ENCODE measurements around the gene SLCO6A1. TPM values are rescaled to one million over a fixed set of nuclear protein-coding genes. Genes with fewer than 3 reads are reported as not detected.

Gene SLCO6A1, protein sequence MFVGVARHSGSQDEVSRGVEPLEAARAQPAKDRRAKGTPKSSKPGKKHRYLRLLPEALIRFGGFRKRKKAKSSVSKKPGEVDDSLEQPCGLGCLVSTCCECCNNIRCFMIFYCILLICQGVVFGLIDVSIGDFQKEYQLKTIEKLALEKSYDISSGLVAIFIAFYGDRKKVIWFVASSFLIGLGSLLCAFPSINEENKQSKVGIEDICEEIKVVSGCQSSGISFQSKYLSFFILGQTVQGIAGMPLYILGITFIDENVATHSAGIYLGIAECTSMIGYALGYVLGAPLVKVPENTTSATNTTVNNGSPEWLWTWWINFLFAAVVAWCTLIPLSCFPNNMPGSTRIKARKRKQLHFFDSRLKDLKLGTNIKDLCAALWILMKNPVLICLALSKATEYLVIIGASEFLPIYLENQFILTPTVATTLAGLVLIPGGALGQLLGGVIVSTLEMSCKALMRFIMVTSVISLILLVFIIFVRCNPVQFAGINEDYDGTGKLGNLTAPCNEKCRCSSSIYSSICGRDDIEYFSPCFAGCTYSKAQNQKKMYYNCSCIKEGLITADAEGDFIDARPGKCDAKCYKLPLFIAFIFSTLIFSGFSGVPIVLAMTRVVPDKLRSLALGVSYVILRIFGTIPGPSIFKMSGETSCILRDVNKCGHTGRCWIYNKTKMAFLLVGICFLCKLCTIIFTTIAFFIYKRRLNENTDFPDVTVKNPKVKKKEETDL
- not detected in 2 replicates for total RNA-seq (2014; rRNA removed; shearing (Covaris generic); ENCODE audit: low replicate concordance)

DNA sequence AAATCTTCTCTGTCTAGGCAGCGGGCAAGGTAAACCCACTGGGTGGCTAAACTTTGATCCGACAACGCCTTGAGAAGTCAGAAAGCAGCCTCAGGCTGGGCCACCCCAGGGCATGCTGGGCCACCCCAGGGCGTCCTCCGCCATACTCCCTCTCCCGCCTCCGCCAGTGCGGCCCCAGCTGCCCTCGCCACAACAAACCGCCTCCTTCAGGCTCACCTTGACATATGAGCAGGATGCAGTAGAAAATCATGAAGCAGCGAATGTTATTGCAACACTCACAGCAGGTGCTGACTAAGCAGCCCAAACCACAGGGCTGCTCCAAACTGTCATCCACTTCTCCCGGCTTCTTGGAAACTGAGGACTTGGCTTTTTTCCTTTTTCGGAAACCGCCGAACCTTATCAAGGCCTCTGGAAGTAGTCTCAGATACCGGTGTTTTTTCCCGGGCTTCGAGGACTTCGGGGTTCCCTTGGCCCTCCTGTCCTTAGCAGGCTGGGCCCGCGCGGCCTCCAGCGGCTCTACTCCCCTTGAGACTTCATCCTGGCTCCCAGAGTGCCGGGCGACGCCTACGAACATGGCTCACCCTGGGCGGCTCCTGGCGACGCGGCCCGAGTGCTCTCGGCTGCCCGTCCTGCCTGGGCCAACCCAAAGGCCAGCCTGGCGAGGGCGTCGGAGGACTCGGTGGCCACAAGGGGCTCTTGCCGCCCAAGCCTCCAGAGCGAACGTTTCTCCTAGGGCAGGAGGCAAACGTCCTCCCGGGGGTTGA, at the start of gene SLCO6A1:
Gene SLCO6A1, minus strand, starts transcription at position 731 of the 764 bp plus-strand sequence. Its CDS starts 157 bp downstream, at position 574.
- no peak for DNase-seq

DNA sequence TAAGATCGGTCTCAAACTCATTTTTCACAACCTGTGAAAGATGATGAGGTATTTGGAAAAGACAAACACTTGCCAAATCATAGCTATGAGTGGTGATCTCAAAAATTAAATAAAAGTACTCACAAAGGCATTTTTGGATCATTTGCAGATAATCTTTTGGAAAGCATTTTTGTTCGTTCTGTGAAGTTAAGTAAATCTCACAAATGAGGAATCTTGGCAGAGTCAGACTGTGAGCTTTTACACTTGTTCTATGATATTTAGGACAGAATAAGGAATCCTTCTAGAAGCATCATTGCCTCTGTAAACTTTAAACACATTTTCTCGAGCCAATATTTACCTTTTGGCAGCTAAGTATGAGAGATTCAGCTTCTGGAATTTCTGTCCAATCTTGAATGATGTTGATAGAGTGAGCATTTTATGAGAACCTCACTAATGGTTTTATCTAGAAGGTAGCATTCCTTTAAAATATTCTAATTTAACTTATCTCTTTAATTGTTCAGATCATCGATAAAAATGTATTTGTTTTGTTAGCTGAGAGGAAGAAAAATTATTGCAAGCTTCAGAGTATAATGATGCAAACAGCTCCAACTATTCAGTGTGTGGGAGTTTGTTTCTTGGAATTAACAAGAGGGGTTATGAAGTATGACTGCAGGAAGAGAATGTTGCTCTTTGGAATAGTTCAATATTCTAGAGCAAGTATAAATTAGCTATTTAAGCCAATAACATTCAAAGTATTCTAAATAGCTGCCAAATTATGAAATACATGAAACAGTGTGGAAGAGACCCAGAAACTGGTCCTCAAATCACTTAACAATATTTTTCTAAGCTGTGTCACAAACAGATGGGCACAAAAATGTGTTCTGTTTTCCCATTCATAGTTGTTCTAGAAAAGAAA, 48.6 kb upstream of the SLCO6A1 start:
- Histone ChIP-seq H3K27me3 (no peaks in the 10 kb centered on the region; the same call in 1 of the 2 replicates), H3K9me3 (no peaks in the 10 kb centered on the region), H3K4me3 (no peak overlapping the region), H3K36me3 (no peaks in the 10 kb centered on the region)
- DNase-seq: no peak

More for the DNA sequence above, at the start of gene SLCO6A1:
- H3K4me3 ChIP-seq: no peak within 1 kb of the TSS
- H3K36me3 ChIP-seq: no peaks in the 10 kb centered on the region
- no peaks in the 10 kb centered on the region for H3K9me3 ChIP-seq
- H3K27me3 ChIP-seq: no peaks in the 10 kb centered on the region; the same call in 1 of the 2 replicates

DNA sequence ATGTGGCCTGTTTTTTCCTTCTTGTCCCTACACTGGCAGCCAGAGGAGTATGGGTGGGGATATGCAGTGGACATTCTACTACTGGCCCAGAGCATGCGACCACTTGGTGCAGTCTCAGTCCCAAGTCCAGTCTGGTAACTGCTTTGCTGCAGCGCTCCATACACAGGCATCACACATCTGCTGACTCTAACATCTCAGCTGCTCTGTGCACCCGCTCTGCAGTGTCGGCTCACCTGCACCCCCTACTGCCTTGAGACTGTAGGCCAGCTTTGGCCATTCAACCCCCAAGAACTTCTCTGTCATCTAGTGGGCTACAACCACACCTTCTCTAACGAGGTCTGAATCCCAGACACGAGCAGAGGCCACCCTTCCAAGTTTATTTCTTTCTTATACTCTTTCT, 46.4 kb upstream of the SLCO6A1 start:
- H3K4me3 ChIP-seq: no peak overlapping the region
- no peaks in the 10 kb centered on the region for H3K9me3 ChIP-seq
- no peaks in the 10 kb centered on the region for H3K36me3 ChIP-seq
- no peaks in the 10 kb centered on the region; the same call in 1 of the 2 replicates for H3K27me3 ChIP-seq
- DNase-seq: no peak

DNA sequence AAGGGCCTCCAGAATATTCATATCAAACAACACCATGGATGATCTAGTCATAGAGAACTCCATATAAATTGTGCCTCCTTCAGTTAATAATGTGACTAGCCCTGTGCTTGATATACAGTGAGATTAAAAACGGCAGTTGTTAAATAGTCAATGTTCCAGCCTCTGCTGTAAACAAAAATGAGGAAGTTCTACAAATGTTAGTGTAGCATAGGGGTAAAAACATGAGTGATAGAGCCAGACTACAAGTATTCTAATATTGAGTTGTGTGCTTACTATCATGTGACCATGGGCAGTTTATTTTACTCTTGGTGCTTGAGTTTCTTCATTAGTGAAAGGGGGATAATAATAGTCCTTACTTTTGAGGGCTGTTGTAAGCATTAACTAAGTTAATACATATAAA, 43.3 kb upstream of the SLCO6A1 start:
- H3K9me3 ChIP-seq: no peaks in the 10 kb centered on the region
- H3K4me3 ChIP-seq: no peak overlapping the region
- DNase-seq: no peak
- peaks cover 4% of the 10 kb centered on the region; the same call in 1 of the 2 replicates for H3K27me3 ChIP-seq
- H3K36me3 ChIP-seq: no peaks in the 10 kb centered on the region

DNA sequence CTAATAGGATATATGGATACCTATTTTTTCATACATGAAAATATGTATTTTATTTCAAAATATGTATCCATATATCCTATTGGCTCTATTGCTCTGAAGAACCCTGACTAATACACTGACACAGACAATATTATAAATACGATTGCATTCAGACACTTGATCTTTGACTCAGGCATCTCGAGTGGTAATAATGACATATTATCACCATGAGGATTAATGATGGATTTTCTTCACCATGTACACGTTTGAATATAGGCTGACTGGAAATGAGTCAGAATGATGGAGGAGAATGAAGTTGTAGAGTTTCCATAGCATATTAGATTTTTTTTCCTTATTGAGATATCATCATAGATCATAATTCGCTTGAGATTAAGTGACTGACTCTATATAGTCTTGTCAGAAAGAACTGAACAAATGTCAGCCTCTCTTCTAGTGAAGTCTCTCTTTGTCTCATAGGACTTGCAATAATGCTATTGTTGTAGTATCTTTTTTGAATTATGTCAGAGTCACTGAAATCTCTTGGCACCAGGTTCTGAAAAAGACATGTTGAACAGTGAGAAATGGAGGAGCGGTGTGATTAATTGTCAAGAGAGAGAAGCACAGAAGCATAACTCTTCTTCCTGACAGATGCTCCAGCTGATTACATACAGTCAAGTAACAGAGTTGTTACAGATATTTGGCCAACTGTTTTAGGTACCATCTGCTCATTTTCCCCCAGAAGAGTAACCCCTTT, 41.4 kb upstream of the SLCO6A1 start:
- no peak for DNase-seq
- no peaks in the 10 kb centered on the region for H3K36me3 ChIP-seq
- no peak overlapping the region for H3K4me3 ChIP-seq
- no peaks in the 10 kb centered on the region for H3K9me3 ChIP-seq
- H3K27me3 ChIP-seq: peaks cover 4% of the 10 kb centered on the region; the same call in 1 of the 2 replicates

DNA sequence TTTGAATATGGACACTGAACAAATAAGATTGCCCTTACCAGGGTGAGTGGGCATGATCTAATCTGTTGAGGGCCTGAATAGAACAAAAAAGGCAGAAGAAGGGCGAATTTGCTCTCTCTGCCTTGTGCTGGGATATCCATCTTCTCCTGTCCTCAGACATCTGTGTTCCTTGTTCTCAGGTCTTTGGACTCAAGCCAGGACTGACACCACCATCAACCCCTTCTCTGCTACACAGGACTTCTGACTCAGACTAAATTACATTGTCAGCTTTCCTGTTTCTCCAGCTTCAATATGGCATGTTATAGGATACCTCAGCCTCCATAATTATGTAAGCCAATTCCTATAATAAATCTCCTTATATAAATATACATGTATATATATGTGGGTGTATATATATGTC, 40.8 kb upstream of the SLCO6A1 start:
- DNase-seq: no peak
- Histone ChIP-seq H3K36me3 (no peaks in the 10 kb centered on the region), H3K4me3 (no peak overlapping the region), H3K9me3 (no peaks in the 10 kb centered on the region), H3K27me3 (peaks cover 4% of the 10 kb centered on the region; the same call in 1 of the 2 replicates)

DNA sequence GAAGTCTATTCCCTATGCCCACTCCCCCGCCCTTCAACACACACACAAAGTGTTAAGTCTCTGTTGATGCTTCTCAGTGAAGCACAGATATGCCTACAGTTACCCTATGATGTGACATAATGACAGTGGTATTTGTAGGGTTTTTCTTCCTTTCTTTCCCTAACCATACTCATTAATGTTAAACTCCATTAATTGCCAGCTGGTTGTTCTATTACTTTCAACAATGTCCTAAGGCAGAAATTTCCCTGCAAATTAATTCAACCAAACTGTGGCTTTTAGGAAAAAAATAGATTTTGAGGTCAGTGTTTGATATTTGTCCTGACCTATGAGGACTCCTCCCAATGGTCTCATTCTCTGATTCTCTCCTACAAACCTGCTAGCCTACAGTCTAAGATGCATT, 38.2 kb upstream of the SLCO6A1 start:
- DNase-seq: no peak
- Histone ChIP-seq H3K27me3 (peaks cover 4% of the 10 kb centered on the region; the same call in 1 of the 2 replicates), H3K4me3 (no peak overlapping the region), H3K36me3 (no peaks in the 10 kb centered on the region), H3K9me3 (no peaks in the 10 kb centered on the region)

DNA sequence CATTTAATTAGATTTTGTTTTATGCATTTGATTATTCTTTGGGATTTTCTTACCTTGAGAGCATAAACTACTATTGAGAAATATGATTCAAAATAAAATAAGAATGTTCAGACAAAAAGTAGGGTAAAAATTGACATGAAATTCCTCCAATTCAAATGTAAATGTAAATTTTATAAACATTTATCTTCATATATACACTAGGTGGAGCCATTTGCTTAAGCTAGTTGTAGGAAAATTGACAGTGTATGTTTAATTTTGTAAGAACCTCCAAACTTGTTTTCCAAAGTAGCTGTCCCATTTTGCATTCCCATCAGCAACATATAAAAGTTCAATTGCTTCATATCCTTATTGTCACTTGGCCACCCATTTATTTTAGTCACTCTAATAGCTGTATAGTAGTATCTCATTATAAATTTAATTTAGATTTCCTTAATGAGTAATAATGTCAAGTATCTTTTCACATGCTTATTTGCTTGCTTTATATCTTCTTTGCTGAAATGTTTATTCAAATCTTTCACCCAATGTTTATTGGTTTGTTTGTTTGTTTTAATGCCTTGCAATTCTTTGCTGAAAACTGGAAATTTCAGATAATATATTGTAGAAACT, 37.6 kb upstream of the SLCO6A1 start:
- Histone ChIP-seq H3K9me3 (no peaks in the 10 kb centered on the region), H3K27me3 (peaks cover 4% of the 10 kb centered on the region; the same call in 1 of the 2 replicates), H3K4me3 (no peak overlapping the region), H3K36me3 (no peaks in the 10 kb centered on the region)
- DNase-seq: no peak

DNA sequence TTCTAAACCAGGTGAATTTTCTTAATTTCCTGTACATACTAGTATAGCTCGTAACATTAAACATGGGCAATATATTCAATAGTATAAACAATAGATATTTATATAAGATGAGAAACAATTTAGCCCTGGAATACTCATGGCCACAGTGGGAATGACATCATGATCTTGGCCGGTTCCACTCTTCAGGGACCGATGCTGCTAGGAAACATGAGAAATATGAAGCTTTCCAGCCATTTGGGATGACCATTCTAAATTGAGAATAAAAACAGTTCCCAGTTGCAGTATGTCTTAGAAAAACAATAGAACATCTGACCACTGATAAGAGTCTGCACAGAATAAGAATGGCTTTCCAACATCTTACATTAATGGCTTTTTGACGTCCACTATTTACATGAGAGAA, 33.3 kb upstream of the SLCO6A1 start:
- no peak for DNase-seq

DNA sequence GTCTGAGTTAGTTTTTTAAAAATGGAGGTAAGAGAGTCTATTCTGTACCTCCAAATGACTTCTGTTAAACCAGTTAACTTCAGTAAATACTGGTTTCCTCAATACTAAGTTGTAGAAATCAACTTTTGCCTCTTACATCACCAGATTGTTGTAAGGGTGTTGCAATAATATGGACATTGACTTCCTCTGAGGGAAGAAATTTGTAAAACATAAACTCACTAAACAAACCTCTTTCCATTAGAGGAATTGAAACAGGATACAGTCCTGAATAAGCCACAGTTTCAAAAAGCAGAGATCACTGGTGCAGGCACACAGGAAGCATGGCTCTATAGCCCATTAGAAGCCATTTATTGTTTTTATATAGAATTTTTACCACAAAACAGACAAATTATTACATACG, 32.7 kb upstream of the SLCO6A1 start:
- H3K9me3 ChIP-seq: no peaks in the 10 kb centered on the region
- no peaks in the 10 kb centered on the region for H3K36me3 ChIP-seq
- H3K4me3 ChIP-seq: no peak overlapping the region
- H3K27me3 ChIP-seq: no peaks in the 10 kb centered on the region
- no peak for DNase-seq

More for the DNA sequence above, 33.3 kb upstream of the SLCO6A1 start:
- H3K4me3 ChIP-seq: no peak overlapping the region
- H3K27me3 ChIP-seq: no peaks in the 10 kb centered on the region
- H3K9me3 ChIP-seq: no peaks in the 10 kb centered on the region
- no peaks in the 10 kb centered on the region for H3K36me3 ChIP-seq

DNA sequence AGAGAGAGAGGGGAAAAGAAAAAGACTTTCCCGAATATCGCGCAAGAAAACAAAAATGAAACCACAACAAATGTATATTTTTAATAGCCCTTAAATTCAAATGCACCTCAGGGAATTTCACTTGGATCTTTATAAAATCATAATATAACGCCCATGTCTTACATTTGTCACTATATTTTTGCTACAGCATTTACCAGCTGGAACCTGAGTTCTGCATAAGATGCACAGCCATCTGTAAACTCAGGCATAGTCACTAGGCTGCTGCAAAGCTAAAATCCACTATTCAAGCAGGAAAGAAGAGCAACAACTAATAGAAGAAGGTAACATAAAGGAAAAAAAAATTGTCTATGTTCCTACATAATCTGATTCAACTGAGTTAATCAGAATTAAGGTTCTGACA, 30.6 kb upstream of the SLCO6A1 start:
- Histone ChIP-seq H3K27me3 (no peaks in the 10 kb centered on the region), H3K4me3 (peak overlapping the region; percentile 19), H3K9me3 (no peaks in the 10 kb centered on the region), H3K36me3 (no peaks in the 10 kb centered on the region)
- no peak for DNase-seq

DNA sequence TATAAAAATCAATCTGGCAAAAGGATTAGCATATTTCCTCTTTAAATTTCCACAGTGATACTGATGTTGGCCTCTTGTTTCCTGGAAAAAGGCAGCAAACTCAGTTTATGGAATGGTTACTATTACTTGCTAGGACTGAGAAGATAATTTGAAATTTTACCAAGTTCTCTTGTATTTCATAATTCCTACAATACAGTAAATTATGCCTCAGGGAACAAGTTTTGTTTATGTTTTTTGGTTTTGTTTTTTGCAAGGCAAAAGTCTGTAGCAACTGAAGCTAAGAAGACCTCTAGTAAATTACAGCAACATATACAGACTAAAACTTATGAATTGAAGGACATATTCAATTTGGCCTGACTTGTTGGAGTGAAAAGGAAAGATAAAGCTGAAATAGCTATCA, 30.2 kb upstream of the SLCO6A1 start:
- DNase-seq: no peak
- H3K9me3 ChIP-seq: no peaks in the 10 kb centered on the region
- peak overlapping the region; percentile 19 for H3K4me3 ChIP-seq
- H3K27me3 ChIP-seq: no peaks in the 10 kb centered on the region
- H3K36me3 ChIP-seq: no peaks in the 10 kb centered on the region

DNA sequence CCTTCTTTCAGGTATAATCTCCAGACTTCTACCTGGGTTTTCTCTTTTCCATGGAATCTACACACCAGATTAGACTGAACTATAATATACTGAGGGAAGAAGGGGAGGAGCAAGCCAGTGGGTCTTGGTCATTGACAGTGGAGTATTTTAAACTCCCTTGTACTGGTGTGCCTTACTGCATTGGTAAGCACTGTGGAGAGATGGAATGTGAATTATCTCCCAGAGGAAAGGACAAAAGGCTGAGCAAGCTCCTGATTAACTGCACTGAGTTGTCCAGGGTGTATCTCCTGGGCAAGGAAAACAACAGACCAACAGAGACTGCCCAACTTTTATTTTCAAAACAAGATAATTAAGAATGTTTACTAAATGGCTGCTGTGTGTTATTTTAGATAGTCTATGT, 29.8 kb upstream of the SLCO6A1 start:
- no peak overlapping the region for H3K4me3 ChIP-seq
- H3K36me3 ChIP-seq: no peaks in the 10 kb centered on the region
- no peak for DNase-seq
- H3K9me3 ChIP-seq: no peaks in the 10 kb centered on the region
- no peaks in the 10 kb centered on the region for H3K27me3 ChIP-seq

DNA sequence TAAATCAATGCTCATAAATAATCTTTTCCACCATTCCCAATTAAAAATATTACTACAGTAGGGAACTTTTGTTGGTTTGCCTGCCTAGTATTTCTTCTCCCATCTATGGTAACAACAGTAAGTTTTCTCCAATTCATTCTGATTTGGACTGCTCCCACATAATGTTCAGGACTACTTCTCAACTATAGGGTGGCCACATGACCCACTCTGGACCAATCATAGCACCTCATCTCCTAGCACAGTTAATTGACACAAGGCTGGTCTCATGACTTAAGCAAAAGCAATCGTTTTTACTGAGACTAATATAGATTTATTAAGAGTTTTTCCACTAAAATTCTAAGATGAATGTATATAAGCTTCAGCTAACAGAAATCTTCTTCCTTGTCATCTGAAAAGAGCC, 28.7 kb upstream of the SLCO6A1 start:
- Histone ChIP-seq H3K4me3 (no peak overlapping the region), H3K9me3 (no peaks in the 10 kb centered on the region), H3K27me3 (no peaks in the 10 kb centered on the region), H3K36me3 (no peaks in the 10 kb centered on the region)
- DNase-seq: no peak

DNA sequence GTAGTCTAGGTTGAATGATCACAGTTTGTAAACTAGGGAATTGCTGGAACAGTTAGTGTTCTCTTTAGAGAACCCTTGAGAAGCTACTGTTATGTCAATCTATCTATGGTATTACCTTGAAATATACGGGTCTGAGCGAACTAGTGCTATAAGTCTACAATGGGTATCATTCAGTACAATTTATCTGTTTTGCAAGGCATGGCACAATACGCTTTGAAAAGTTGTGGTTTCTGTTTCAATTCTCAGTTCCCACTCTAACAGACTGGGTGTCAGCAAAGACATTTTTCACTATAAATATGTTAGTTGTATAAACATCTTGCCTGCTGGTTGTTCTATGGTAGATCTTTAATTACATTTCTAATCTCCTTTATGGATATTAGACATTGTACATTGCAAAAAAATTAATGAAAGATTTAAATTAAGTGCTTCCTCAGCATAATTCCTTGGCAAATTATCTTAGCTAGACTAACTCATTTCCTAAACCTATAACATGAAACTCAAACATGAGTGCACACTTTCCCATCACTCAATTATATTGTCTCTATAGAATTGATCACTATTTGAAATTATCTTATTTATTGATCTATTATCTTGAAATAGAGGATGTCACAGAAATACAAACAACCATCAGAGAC, 24.9 kb upstream of the SLCO6A1 start:
- H3K4me3 ChIP-seq: no peak overlapping the region
- H3K27me3 ChIP-seq: no peaks in the 10 kb centered on the region
- no peaks in the 10 kb centered on the region for H3K9me3 ChIP-seq
- no peaks in the 10 kb centered on the region for H3K36me3 ChIP-seq
- DNase-seq: no peak
